ENCODE results near the gene RPL7L1. TPM values are rescaled to one million over a fixed set of nuclear protein-coding genes. Genes with fewer than 3 reads are reported as not detected.
"Not testable (repeated sequence)": the region's sequence is repeated elsewhere in the genome, so short reads cannot be mapped to it uniquely, and the experiment has no call there.

RPL7L1 gene
- total RNA-seq, 1 donor, result 157 TPM

DNA sequence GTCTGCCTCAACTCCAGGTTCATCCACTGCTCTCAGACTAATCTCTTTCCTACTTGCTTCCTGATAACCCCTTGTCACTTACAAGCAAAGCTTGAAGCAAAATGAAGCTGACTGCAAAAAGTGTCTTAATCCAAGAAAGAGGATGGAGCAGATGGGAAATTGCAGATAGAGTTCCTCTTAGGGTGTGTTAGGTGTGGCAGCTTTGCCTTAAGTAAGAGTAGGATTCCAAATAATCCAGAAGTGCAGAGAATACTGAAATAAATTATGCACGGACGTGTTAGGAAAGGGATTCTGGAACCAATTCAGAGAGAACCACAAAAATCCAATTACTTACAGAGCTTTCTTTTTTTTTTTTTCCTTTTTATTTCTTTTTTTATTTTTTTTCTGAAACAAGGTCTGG, 6.1 kb upstream of the RPL7L1 start:
- H3K4me3 ChIP-seq (ENCODE audit: low read depth, low read length), result no peak overlapping the region
- DNase-seq (ENCODE audit: low read depth), result no peak
- TF ChIP-seq, protein P1, sequence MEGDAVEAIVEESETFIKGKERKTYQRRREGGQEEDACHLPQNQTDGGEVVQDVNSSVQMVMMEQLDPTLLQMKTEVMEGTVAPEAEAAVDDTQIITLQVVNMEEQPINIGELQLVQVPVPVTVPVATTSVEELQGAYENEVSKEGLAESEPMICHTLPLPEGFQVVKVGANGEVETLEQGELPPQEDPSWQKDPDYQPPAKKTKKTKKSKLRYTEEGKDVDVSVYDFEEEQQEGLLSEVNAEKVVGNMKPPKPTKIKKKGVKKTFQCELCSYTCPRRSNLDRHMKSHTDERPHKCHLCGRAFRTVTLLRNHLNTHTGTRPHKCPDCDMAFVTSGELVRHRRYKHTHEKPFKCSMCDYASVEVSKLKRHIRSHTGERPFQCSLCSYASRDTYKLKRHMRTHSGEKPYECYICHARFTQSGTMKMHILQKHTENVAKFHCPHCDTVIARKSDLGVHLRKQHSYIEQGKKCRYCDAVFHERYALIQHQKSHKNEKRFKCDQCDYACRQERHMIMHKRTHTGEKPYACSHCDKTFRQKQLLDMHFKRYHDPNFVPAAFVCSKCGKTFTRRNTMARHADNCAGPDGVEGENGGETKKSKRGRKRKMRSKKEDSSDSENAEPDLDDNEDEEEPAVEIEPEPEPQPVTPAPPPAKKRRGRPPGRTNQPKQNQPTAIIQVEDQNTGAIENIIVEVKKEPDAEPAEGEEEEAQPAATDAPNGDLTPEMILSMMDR (IDR thresholded peaks at IDR 0.05; ENCODE audit: insufficient read depth, low read depth, low read length), result no peak

DNA sequence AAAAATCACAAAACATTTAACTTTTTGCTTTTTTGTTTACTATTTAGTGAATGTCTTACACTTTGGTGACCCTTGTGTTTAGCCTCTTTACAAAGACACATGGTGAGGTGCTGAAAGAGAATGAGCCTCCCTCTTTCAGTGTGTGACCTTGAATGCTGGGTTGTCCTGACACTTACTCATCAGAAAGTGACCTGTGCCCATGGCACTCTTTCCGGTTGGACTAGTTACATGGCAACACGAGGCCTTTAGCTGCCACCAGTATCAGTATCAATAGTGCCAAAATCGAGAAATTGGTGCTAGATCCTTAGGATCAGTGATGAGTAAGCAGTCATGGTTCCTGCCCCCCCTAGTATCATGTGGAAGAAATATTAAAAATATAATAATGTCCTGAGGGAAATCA, 1.7 kb upstream of the RPL7L1 start:
- H3K4me3 ChIP-seq (ENCODE audit: low read depth, low read length), result no peak overlapping the region
- TF ChIP-seq, protein P1 (IDR thresholded peaks at IDR 0.05; ENCODE audit: insufficient read depth, low read depth, low read length), result no peak
- no peak for DNase-seq (ENCODE audit: low read depth)

DNA sequence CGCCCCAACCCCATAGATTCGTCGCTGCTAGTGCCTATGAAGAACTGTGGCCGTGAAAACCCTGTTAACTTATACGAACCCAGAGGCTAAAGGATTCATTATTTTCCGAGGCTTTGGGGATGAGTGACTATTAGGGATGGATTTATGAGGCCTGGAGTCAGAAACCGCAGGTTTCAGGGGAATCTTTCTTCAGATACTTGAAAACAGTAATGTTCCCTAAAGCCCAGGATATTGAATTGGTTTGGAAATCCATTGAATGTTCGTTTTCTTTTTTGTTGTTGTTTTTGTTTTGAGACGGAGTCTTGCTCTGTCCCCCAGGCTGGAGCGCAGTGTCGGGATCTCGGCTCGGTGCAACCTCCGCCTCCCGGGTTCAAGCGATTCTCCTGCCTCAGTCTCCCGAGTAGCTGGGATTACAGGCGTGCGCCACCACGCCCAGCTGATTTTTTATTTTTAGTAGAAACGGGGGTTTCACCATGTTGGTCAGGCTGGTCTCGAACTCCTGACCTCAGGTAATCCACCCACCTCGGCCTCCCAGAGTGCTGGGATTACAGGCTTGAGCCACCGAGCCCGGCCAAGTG, 913 bp downstream of the RPL7L1 start:
- not testable (repeated sequence) for DNase-seq (ENCODE audit: low read depth)
- H3K4me3 ChIP-seq (ENCODE audit: low read depth, low read length), result peak overlapping the region; percentile 85

DNA sequence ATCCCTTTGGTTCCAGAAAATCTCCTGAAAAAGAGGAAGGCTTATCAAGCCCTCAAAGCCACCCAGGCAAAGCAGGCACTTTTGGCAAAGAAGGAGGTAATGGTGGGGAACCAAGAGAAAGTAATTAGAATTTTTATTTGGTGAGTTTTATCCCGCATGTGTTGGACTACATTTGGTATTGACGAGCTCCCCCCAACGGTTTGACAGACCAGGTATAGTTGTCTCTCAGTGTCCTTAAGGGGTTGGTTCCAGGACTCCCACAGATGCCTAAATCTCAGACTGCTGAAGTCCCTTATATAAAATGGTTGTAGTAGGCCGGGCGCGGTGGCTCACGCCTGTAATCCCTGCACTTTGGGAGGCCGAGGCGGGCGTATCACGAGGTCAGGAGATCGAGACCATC, 1.5 kb downstream of the RPL7L1 start:
- not testable (repeated sequence) for DNase-seq (ENCODE audit: low read depth)
- peak overlapping the region; percentile 85 for H3K4me3 ChIP-seq (ENCODE audit: low read depth, low read length)

DNA sequence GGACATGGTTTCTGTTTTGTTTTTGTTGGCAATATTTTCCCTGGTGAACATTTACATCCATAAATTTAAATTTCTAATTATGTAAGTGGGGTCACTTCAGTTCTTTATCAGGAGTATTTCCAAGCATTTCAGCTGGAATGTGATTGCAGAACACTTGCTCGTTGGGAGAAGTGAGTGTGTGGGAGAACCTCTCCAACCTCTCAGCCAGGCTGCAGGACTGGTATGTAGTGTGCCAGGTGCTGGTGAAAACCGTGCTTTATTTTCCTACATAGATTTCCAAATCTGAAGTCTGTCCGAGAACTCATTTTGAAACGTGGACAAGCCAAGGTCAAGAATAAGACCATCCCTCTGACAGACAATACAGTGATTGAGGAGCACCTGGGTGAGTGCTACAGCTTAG, 6.3 kb downstream of the RPL7L1 start:
- no peak for DNase-seq (ENCODE audit: low read depth)
- no peak overlapping the region for H3K4me3 ChIP-seq (ENCODE audit: low read depth, low read length)
- TF ChIP-seq, protein P1 (IDR thresholded peaks at IDR 0.05; ENCODE audit: insufficient read depth, low read depth, low read length), result no peak

DNA sequence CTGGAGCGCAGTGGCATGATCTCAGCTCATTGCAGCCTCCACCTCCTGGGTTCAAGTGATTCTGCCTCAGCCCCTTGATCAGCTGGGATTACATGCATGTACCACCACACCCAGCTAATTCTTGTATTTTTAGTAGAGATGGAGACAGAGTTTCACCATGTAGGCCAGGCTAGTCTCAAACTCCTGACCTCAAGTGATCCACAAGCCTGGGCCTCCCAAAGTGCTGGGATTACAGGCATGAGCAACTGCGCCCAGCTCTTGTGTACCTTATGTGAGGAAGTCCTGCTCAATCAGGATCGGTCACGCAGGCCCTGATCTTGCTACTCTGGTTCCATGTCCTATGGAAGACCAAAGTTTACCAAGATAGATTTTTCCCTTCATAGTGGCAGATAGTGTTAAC, 8.8 kb downstream of the RPL7L1 start:
- not testable (repeated sequence) for H3K4me3 ChIP-seq (ENCODE audit: low read depth, low read length); DNase-seq (ENCODE audit: low read depth)

DNA sequence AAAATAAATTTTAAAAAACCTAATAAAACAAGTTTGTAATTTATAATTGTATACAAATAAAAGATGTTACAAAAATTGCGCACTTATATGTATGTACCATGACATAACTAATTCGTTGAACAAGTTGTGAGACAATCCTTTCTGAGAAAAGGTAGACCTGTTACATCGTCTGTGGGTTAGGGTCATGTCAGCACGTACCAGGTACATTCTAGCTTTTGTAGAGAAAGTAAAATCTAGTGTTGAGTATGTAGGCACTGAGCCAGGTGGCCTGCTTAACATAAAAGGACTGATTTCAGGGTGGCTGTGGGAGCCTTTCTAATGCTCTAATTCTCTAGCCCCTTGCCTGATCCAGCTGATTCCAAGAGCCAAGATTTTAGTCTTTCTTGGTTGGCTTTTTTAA, 10.4 kb downstream of the RPL7L1 start:
- H3K4me3 ChIP-seq (ENCODE audit: low read depth, low read length), result peak overlapping the region; percentile 94
- DNase-seq (ENCODE audit: low read depth), result no peak
- TF ChIP-seq, protein P1 (IDR thresholded peaks at IDR 0.05; ENCODE audit: insufficient read depth, low read depth, low read length), result no peak

DNA sequence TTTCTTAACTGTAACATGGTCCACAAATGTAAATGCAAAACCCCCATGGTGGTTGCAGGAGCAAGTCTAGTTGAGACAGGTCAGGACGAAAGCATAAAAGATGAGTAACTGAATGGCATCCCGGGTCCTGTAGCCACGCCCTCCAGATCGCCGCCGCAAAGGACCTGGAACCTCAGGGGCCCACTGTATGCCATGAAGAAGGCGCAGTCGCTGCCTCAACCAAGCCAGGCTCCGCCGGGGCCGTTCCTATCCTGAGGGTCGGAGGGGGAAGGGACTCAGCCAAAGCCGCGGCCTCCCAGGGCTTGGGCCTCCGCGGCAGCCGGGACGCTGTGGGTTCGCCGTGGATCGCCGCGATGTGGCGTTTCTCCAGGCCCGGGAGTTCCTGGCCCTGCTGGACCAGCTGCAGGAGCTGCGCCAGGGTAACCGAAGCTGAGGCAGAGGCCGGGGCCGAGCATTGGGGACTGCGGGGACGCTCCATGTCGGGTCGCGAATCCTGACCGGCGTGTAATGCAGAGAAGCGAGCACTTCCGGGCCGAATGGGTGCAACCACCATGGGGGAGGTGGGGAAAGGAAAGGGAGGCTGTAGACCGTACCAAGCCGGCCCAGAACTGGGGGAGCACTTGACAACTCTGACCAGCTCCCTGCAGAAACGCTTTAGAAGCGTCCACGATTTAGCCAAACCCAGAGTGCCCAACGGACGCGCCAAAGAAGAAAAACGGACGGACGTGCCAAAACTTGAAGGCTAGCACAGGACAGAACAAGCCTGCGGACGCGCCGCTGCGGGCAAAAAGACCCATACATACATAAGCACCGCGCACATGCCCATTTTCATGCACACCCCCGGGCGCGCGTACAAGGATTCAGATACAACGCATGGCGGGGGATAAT, 11.1 kb downstream of the RPL7L1 start:
- DNase-seq (ENCODE audit: low read depth), result peak; percentile 97
- H3K4me3 ChIP-seq (ENCODE audit: low read depth, low read length), result peak overlapping the region; percentile 94
- TF ChIP-seq, protein P1 (IDR thresholded peaks at IDR 0.05; ENCODE audit: insufficient read depth, low read depth, low read length), result no peak
